DMS 273 (cell line): ENCODE results near the gene ARG1.
"Not testable (repeated sequence)": the region's sequence is repeated elsewhere in the genome, so short reads cannot be mapped to it uniquely, and the experiment has no call there.

Source experiments
- DNase-seq: peaks from one replicate; lab custom pipeline; 2025; ENCODE audit not compliant: unreplicated experiment; lab: John Stamatoyannopoulos, UW

ARG1 gene

GRCh38 chr6:131572686-131573415, at the start of gene ARG1:
TSS of gene ARG1 (plus strand) at chr6:131573226. CDS start at chr6:131573283, 57 bp downstream.
- DNase-seq, result no peak

DNA sequence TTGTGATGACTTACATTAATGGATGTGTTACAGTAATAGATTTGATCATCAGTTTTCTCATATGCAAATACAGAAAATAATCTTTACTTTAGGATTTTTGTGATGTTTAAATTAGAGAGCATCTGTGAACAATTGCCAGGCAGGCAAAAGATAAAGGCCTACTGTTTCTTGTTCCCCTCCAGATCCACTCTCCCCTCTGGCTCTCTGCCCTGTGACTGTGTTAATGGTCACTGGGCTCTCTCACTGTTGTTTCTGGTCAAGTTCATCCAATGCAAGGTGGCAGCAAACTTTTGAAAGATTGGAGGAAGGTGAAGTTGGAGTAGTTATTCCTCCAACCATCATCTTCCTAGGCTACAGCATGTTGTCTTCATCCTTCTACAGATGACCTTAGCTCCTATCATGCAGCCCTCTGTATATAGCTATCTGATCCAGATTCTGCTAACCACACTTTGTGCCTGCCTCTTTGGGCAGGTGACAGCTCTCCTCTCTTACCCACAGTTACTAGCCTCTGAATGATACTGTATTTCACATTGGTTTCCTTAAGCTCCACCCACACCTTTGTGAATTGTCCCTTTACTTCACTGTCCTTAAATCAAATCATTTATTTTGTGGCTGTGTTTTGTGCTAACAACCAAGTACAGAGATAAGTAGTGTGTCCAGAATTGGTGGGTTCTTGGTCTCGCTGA, 48.9 kb upstream of the ARG1 start:
- no peak for DNase-seq

DNA sequence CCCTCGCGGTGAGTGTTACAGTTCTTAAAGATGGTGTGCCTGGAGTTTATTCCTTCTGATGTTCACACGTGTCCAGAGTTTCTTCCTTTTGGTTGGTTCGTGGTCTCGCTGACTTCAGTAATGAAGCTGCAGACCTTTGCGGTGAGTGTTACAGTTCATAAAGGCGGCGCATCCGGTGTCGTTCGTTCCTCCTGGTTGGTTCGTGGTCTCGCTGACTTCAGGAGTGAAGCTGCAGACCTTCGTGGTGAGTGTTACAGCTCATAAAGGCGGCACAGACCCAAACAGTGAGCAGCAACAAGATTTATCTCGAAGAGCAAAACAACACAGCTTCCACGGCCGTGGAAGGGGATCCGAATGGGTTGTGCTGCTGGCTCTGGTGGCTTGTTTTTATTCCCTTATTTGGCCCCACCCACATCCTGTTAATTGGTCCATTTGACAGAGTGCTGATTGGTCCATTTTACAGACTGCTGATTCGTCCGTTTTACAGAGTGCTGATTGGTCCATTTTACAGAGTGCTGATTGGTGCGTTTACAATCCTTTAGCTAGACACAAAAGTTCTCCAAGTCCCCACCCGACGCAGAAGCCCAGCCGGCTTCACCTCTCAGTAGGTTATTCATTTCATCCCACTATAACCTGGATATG, 48.2 kb upstream of the ARG1 start:
- DNase-seq, result no peak

DNA sequence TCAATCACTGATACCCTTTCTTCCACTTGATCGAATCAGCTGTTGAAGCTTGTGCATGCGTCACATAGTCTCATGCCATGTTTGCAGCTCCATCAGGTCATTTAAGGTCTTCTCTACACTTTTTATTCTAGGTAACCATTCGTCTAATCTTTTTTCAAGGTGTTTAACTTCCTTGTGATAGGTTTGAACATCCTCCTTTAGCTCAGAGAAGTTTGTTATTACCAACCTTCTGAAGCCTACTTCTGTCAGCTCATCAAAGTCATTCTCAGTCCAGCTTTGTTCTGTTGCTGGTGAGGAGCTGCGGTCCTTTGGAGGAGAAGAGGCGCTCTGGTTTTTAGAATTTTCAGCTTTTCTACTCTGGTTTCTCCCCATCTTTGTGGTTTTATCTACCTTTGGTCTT, 42.1 kb upstream of the ARG1 start:
- not testable (repeated sequence) for DNase-seq

- not testable (repeated sequence) for DNase-seq
Measured at GRCh38 chr6:131531681-131532080, 41.3 kb upstream of the ARG1 start.

DNA sequence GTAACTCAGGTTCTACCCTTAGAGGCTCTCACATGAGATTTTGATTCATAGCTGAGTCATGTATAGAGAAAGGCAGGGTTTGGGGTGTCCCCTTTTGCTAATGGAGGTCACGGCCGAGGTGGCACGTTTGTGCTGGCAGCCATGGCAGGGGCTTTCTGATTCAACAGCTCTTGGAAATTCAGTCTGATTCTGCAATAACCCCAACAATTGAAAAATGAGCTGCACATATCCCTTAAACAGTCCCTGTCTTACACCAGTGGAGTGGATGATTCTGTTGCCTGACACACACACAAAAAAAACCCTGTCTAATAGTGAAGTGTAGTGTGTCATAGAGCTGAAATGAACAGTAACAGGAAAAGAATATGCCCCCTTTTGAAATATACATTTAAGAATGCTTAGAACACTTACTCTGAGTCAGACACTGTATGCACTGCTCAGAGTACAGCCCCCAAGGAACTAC, 40.4 kb upstream of the ARG1 start:
- DNase-seq, result no peak

DNA sequence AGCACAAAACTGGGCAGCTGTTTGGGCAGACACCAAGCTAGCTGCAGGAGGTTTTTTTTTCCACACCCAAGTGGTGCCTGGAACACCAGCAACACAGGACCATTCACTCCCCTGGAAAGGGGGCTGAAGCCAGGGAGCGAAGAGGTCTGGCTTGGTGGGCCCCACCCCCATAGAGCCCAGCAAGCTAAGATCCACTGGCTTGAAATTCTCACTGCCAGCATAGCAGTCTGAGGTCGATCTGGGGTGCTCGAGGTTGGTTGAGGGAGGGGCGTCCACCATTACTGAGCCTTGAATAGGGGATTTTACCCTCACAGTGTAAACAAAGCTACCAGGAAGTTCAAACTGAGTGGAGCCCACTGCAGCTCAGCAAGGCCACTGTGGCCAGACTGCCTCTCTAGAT, 34.4 kb upstream of the ARG1 start:
- not testable (repeated sequence) for DNase-seq

- DNase-seq, result no peak
Measured at GRCh38 chr6:131545317-131545716, 27.7 kb upstream of the ARG1 start.

- no peak for DNase-seq
Measured at GRCh38 chr6:131547488-131547887, 25.5 kb upstream of the ARG1 start.

GRCh38 chr6:131548441-131548840, 24.6 kb upstream of the ARG1 start:
- DNase-seq, result no peak

- DNase-seq, result no peak
Measured at GRCh38 chr6:131549811-131550210, 23.2 kb upstream of the ARG1 start.

GRCh38 chr6:131551902-131552301, 21.1 kb upstream of the ARG1 start:
- no peak for DNase-seq

GRCh38 chr6:131552572-131552971, 20.5 kb upstream of the ARG1 start:
- no peak for DNase-seq

DNA sequence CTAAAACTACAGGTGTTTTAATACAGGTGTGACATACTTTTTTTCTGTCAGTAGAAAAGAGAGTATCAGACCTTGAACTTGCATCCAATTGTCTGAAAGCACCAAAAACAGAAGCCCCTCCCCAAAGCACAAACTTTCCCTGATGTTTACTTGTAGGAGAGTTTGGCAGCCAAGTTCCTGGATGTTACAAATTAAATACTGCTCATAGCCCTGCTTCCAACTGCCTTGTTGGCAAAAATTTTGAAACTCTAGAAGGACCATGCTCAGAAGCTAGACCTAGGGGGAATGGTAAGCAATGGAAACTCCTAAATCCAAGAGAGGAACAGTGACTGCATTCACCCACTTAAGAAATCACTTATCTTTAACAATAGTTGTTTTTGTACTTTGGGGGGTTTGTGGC, 17.0 kb upstream of the ARG1 start:
- no peak for DNase-seq

GRCh38 chr6:131558922-131559321, 14.1 kb upstream of the ARG1 start:
- no peak for DNase-seq

DNA sequence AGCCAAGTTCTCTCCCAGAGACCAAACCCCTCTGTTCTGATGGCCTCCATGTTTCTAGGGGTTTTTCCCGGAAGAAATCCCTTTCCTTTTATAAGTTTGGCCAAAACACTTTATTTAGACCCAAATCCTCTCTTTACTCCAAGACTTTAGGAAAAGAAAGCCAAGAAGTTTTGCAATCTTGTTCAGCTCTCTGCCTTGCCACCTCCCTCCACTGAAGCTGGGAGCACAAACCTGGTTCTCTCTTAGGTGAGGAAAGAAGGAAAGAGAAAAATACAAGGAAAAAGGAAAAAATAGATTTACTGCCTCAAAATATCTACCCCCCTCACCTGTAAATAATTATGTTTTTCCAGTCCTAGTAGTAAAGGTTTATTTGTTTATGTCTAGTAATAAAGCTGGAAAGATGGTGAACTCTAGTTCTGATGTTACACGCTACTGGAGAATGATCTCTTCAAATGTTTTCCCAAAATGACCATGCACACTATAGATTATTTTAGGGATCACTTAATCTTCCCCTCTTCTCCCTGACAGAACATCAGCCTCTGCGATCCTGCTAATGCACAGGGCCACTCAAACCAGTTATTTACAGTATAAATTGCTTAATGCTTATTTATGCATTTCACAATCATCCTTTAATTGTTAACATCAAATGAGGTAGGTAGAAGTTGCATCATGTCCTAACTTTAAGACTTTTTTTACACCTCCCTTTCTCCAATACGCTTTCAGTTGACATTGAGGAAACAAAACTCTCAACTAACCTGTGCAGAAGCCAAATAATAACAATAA, 10.9 kb upstream of the ARG1 start:
- DNase-seq, result no peak

DNA sequence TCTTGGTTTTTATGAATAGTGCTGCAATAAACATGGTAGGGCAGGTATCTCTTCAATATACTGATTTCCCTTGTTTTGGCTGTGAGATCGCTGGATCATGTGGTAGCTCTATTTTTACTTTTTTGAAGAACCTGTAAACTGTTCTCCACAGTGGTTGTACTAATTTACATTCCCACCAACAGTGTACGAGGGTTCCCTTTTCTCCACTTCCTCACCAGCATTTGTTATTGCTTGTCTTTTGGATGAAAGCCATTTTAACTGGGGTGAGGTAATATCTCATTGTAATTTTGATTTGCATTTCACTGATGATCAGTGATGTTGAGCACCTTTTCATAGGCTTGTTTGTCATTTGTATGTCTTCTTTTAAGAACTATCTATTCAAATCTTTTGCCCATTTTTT, 8.0 kb upstream of the ARG1 start:
- DNase-seq, result no peak

DNA sequence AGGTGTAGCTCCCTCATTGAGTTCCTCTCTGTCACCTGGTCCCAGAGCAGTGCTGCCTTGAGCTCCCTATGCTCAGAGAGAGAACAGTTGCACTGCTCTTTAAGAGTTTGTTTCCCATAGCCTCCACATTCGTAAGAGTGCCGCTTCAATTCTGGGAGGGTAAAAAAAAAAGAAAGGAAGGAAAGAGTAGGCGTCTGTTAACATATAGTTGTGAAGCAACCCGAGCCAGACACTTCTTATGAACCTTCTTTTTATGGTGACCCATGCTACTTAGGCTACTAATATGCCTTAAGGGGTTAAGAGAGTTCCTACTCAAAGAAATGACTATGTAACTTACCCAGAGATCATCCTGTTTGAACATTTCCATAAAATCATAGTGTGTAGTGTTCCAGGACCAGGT, 4.3 kb upstream of the ARG1 start:
- DNase-seq, result no peak

DNA sequence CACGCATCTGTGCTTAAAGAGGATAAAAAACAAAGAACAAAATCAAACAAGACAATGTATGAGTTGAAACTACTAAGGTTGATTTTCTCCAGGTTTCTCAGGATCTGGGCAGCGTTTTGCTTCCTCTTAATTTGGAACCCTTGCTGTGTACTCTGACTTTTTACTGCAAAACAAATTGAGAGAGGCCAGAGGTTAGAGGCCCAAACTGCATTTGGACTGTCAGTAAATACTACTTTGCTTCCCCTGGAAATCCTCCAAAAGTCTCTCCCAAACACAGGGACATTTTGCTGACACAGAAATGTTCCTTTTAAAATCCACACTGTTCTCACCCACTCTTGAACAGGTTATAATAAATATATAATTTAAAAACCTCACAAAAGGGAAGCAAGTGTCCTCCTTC, 1.1 kb downstream of the ARG1 start:
- DNase-seq, result no peak

GRCh38 chr6:131574686-131575085, 1.7 kb downstream of the ARG1 start:
- DNase-seq, result no peak

DNA sequence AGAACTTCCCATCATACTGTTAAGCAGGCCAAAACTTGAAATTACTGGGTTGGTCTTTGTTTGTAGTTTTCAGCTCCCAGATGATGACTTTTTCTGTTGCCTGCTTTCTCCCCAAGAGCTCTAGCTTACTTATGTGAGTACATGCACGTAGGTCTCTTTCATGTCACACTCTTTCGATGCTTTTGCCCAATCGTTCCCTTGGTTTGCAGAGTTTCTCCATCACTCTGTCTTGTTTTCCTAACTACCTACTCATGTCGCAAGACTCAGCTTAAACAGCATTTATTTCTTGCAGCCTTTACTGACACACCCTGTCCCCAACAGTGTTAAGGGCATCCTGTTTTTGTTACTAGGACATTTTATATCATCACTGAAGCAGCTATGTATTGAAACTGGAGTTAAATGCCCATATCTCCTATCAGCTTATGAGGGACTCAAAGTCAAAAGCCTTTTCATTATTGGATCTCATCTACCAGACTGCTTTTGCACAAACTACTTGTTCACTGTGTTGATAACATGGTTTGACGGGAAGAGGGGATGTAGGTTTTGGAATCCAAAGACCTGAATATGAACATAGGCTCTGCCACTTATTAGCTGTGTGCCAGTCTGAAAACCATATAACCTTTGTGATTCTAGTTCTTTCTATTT, 2.9 kb downstream of the ARG1 start:
- DNase-seq, result no peak
